GM18505 (cell line): ENCODE measurements around the gene ILRUN.
A peak's percentile ranks its signal among the peaks of the same experiment; 100 is the strongest.
"Not testable (repeated sequence)": the region's sequence is repeated elsewhere in the genome, so short reads cannot be mapped to it uniquely, and the experiment has no call there.

Experiments
- ATAC-seq: cut with Tn5 transposase; IDR thresholded peaks from one replicate; pipeline ENCODE4 v1.9.1; 2021; ENCODE audit not compliant: unreplicated experiment
- POLR2A ChIP-seq: IDR thresholded peaks from 4 replicates; pipeline ENCODE4 v1.6.1; 2011; ENCODE audit warnings: borderline replicate concordance; ENCODE audit not compliant: insufficient read depth, insufficient read length; ENCODE audit errors: extremely low read depth

The ILRUN gene

DNA sequence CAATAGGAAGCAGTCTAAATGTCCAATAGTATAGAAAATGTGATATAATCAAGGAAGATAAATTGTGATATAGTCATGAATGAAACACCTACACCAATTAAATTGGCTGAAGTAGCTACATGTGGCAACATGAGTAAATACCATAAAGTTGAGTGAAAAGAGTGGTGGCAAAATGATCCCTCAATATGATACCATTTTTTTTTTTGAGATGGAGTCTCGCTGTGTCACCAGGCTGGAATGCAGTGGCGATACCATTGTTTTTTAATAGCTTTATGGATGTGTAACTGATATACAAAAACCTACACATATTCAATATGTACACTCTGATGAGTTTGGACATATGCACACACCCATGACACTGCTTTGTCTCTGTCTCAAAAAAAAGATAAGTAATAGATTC, 20.9 kb upstream of the ILRUN start:
- TF ChIP-seq POLR2A, result no peak
- no peak for ATAC-seq

DNA sequence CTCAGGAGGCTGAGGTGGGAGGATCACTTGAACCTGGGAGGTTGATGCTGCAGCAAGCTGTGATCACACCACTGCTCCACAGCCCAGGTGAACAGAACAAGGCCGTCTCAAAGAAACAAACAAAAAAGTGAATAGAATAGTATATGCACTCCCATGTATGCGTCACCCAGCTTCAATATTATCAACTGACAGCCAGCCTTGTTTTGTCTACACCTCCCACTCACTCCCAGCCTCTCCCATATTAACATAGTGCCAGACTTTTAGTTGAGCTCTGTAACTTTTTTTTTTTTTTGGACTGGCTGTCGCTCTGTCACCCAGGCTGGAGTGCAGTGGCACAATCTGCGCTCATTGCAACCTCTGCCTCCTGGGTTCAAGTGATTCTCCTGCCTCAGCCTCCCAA, 18.1 kb upstream of the ILRUN start:
- TF ChIP-seq POLR2A, result no peak
- no peak for ATAC-seq

DNA sequence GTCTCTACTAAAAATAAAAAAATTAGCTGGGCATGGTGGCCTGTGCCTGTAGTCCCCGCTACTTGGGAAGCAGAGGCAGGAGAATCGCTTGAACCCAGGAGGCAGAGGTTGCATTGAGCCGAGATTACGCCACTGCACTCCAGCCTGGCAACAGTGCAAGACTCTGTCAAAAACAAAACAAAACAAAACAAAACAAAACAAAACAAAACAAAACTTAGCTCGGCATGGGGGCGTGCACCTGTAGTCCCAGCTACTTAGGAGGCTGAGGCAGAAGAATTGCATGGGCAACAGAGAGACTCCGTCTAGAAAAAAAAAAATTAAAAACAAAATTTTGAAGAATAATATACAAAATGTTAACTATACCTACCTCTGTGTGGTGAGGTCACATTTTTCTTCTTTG, 16.3 kb upstream of the ILRUN start:
- ATAC-seq, result not testable (repeated sequence)

DNA sequence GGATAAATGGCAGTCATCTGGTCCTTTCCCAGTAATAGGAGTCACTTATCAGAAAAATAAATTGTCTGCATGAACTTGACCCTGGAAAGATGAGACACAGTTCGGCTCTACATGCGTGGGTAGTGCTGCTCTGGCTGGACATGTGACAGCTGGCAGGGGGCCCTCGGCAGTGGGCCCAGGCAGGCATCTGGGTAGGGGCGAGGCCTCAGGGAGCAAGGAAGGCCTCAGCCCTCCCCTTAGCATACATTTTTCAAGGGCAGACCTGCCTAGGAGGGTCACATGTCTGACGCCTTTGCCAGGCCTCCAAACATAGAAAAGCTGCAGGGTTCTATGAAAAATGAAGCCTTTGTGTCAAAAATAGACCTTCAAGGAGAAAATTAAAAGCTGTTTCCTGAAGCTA, 12.8 kb upstream of the ILRUN start:
- TF ChIP-seq POLR2A, result no peak
- ATAC-seq, result no peak

DNA sequence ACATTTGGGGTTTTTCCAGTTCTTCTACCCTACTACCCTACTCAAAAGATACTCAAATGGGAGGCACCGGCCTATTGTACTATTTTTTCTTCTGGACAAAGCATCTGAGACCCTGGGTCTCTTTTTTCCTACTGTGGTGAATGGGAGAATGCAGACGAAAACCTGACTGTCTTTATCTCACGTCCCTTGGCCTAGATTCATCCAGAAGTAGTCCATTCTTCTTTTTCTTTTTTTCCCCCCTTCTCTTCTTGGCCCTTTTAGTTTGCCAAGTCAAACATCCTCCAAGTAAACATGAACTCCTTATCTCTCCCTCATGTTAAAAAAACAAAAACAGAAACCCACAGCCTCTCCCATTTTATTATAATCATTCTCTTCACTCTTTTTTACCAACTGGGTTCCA, 8.7 kb upstream of the ILRUN start:
- no peak for TF ChIP-seq POLR2A
- ATAC-seq, result no peak

DNA sequence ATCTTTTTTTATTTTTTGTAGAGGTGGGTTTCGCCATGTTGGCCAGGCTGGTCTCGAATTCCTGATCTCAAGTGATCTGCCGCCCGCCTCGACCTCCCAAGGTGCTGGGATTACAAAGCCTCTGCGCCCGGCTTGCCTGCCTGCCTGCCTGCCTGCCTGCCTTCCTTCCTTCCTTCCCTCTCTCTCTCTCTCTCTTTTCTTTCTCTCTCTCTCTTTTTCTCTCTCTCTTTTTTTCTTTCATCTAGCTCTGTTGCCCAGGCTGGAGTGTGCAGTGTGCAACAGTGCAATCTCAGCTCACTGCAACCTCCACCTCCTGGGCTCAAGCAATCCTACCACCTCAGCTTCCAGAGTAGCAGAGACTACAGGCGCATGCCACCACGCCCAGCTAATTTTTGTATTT, 4.6 kb upstream of the ILRUN start:
- TF ChIP-seq POLR2A, result no peak
- no peak for ATAC-seq

DNA sequence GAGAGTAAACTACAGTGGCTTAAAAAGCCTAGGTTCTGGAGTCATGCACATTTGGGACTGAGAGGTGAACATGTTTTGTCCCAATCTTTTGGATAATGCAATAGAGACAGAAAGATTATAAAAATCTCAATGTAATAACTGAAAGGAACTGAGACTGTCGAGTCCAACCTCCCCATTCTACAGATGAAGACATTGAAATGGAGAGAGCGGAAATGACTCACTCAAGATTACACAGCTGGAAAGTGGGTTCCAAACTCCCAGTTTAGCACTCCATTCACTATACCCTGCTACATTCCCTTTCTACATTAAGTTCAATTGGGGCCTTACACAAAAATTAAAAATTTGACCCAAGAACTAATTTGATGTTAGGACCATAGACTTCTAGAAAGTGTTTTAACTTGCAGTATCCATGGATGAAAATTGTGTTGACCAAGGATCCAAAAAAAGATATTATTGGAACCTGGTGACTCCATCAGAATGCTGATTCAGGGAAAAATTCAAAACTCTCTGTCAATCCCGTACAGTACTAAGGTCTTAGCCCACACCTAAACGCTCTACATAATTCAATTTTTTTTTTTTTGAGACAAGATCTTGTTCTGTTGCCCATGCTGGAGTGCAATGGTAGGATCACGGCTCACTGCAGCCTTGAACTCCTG, 1.5 kb upstream of the ILRUN start:
- TF ChIP-seq POLR2A, result no peak

DNA sequence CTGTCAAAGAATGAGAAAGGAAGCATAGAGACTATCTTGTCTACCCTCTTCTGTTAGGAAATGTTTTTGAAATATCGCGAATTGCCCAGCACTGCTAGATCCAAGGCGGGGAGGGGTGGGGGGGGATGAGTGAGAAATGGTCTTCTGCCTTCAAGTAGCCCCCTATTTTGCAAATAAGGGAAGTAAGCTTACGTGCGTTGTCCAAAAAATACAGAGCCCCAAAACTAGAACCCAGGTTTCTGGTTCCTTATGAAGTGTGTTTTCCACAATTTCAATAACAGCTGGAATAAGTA, 923 bp upstream of the ILRUN start:
- ATAC-seq, result no peak
- no peak for TF ChIP-seq POLR2A

More for the DNA sequence above, 1.5 kb upstream of the ILRUN start:
- ATAC-seq, result no peak

DNA sequence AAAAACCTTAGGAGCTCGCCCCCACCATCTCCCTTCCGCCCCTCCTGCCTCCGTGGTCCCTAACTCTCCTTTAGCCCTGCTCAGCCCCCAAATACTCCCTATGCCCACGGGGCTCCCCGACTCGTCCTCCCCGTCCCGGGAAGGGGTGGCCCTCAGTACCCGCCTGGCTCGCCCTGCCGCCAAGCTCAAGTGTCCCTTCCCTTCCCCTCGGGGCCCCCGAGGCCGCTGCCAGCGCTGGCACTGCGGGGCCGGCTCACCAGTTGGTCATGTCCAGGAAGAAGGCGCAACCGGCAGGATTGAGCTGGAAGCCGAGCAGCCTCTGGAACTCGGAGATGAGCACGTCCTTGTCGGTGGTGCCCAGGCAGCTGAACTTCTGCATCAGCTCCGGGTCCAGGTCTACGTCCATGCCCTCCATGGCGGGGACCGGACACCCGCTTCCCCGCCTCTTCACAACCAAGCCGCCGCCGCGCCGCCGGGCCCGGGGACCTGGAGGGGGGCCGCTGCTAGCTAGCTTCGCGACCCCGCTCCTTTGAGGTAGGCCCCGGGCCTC, 303 bp downstream of the ILRUN start:
- TF ChIP-seq POLR2A, result no peak
- peak; percentile 28 for ATAC-seq

DNA sequence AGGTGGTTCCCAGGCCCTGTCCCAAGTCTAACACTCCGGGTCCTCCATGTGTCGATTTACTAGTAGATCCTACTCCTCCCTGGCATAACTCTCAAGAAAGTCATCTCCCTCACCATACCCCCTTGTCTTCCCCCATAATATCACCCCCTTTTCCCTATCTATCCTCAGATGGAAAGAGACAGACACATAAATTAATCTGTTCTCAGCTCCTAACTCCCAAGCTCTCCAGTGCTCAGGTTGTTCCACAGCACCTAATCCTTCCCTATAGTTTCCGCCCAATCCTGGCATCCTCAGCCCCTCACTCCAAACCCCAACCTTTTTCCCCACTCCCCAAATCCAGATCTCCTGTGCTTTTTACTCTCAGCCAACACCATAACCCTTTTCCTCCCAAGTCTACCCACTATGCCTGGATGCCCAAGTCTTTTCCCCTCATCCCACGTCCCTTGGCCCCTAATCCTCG, 808 bp downstream of the ILRUN start:
- no peak for ATAC-seq

DNA sequence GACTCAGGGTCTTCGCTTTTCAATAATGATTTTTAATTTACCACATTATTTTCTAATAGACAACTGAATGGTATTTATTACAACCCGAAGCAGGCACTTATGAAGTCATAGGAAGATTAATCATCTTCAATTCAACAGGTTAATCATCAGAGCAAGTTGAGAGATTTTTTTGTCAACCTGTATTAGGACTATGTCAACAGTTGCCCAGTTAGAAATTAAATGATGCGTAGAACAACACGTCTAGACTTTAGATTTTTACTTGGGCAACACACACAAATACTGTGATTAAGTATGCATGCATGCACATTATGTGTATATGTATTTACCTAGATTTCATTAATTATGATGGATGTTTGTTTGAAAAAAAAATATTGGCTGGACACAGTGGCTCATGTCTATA, 4.3 kb downstream of the ILRUN start:
- ATAC-seq, result no peak
- TF ChIP-seq POLR2A, result no peak

More for the DNA sequence above, 808 bp downstream of the ILRUN start:
- no peak for TF ChIP-seq POLR2A

DNA sequence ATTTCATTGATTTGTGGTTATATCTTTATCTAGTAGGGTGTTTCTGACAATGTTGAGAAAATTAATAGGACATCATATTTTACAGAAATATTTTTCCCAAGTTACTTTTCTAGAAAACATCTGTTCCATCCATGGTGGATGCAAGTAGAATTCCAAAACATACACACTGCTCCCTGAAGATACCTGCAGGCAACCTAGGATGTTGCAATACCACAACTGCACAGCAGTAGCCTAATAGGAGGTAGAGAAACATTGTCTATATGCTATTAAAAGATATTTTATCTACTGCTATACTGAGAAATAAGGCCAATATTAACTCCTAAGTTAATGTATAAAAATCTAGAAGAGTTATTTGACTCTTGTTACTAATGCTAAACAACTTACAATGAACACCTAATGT, 6.8 kb downstream of the ILRUN start:
- no peak for ATAC-seq
- no peak for TF ChIP-seq POLR2A

DNA sequence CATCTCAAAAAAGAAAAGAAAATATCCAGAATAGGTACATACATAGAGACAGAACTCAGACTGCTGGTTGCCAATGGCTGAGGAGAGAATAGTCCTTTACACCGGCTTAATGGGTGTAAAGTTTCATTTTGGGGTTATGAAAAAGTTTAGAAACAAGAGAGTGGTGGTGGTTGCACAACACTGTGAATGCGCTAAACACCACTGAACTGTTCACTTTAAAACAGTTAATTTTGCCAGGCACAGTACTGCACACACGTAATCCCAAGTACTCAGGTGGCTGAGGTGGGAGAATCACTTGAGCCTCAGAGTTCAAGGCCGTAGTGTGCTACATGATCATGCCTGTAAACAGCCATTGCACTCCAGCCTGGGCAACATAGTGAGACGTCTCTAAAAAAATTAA, 7.6 kb downstream of the ILRUN start:
- ATAC-seq, result no peak
- TF ChIP-seq POLR2A, result no peak

DNA sequence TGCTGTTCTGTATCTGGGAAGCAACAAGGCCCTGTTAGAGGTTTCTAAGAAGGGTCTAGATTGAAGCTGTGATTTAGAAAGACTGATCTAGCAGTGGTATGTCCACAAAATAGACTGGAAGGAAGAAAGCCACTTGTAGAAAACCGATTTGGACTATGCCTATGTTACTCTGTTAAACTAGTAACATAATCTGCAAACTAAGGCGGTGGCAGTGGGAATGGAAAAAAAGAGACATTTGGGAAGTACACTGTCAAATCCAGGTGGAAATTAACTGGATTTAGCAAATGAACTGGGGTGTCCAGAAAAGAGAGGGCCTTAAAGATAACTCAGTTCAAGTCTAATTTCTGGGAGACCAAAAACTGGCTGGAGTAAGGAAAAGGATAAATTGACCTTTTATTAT, 11.6 kb downstream of the ILRUN start:
- ATAC-seq, result no peak
- no peak for TF ChIP-seq POLR2A

DNA sequence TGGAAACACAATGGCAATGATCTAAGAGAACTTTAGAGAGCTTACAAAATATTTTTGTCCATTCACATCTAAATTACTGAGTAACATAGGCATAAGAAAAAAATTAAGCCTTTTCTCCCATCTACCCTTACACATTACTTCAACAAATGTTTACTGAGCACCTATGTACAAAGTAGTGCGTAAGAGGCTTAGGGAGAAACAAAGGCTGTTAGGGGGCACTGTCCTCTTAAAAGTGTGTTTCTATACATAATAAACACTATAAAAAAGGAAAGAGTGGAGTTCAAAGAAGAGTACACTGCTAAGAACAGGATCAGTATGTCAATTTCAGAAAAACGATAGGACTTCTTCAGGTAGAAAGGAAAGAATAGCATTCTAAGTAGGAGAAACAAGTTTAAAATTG, 12.2 kb downstream of the ILRUN start:
- no peak for TF ChIP-seq POLR2A

DNA sequence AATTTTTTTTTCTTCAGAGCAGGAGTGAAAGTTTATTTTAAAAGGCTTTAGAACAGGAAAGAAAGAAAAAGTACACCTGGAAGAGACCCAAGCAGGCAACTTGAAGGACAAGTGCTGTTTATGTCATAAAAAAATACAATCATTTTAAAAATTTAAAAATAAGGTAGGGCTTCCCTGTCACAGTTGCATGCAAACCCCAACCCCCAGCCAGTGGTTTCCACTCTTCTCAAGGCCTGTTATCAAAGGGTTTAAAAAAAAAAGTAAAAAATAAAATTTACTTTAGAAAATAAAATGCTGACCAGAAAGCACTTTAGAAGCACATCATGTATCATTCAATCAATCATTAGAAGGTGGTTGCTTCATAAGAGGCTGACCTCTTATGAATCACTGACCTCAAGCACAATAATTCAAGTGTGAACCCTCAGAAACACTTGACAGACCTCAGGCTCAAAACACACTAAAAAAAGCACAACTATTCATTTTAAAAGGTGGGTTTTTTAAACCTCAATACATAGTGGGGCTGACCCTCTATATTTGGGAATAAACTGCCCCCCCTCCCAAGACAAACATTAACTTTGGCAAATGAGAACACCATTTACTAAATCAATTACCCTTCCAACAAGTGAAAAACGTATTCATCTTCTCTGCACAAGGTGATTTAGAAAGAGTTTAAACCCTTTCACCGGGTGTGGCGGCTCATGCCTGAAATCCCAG, 15.6 kb downstream of the ILRUN start:
- ATAC-seq, result no peak
- TF ChIP-seq POLR2A, result no peak

More for the DNA sequence above, 12.2 kb downstream of the ILRUN start:
- ATAC-seq, result no peak

DNA sequence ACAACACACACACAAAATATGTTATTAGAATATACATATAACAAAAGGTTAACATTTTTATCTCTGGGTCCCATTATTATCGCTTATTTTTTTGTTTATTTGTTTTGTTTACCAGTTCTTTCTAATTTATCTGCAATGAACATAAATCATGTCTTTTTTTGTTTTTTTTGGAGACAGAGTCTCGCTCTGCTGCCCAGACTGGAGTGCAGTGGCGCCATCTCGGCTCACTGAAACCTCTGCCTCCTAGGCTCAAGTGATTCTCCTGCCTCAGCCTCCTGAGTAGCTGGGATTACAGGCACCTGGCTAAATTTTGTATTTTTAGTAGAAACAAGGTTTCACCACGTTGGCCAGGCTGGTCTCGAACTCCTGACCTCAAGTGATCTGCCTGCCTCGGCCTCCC, 16.3 kb downstream of the ILRUN start:
- ATAC-seq, result not testable (repeated sequence)
